ENCODE results near the gene EML1.

EML1 gene

GRCh38 chr14:99841436-99842071 lies 48.3 kb downstream of the EML1 start:
- no peak for DNase-seq (ENCODE audit: extremely low spot score)
- POLR2A ChIA-PET = interaction anchor here (0.6 kb wide), 1 partner anchor 9 kb away, joined by 3 read pairs; no protein-coding TSS in a partner anchor
- CTCF ChIA-PET = no interaction called here
- TF ChIP-seq TARDBP (IDR thresholded peaks at IDR 0.05) (no peak), FOXA1 (IDR thresholded peaks at IDR 0.05) (no peak), ZNF384 (IDR thresholded peaks at IDR 0.05) (no peak), L3MBTL2 (conservative IDR thresholded peaks at IDR 0.05) (no peak), CTBP1 (IDR thresholded peaks at IDR 0.05; ENCODE audit: borderline replicate concordance) (no peak), FOXM1 (IDR thresholded peaks at IDR 0.05; ENCODE audit: borderline replicate concordance) (no peak), PKNOX1 (IDR thresholded peaks at IDR 0.05) (no peak), SUZ12 (IDR thresholded peaks at IDR 0.05) (no peak), LEF1 (IDR thresholded peaks at IDR 0.05; ENCODE audit: borderline replicate concordance) (no peak), ELF4 (IDR thresholded peaks at IDR 0.05) (no peak), SP1 (IDR thresholded peaks at IDR 0.05) (no peak), NFRKB (IDR thresholded peaks at IDR 0.05) (no peak), ARNT (IDR thresholded peaks at IDR 0.05) (no peak), HDGF (IDR thresholded peaks at IDR 0.05; ENCODE audit: borderline replicate concordance) (no peak), BHLHE40 (IDR thresholded peaks at IDR 0.05; ENCODE audit: borderline replicate concordance) (no peak), FOXK2 (IDR thresholded peaks at IDR 0.05) (no peak)

GRCh38 chr14:99842141-99842540 lies 48.9 kb downstream of the EML1 start:
- TF ChIP-seq PKNOX1 (IDR thresholded peaks at IDR 0.05) = no peak
- TF ChIP-seq L3MBTL2 (conservative IDR thresholded peaks at IDR 0.05) = no peak
- no peak for TF ChIP-seq SP1 (IDR thresholded peaks at IDR 0.05)
- TF ChIP-seq LEF1 (IDR thresholded peaks at IDR 0.05; ENCODE audit: borderline replicate concordance) = no peak
- TF ChIP-seq ELF4 (IDR thresholded peaks at IDR 0.05) = no peak
- no peak for TF ChIP-seq TARDBP (IDR thresholded peaks at IDR 0.05)
- TF ChIP-seq FOXA1 (IDR thresholded peaks at IDR 0.05) = no peak
- TF ChIP-seq FOXK2 (IDR thresholded peaks at IDR 0.05) = no peak
- TF ChIP-seq HDGF (IDR thresholded peaks at IDR 0.05; ENCODE audit: borderline replicate concordance) = no peak
- CTCF ChIA-PET = no interaction called here
- POLR2A ChIA-PET = interaction anchor here (0.6 kb wide), 1 partner anchor 10 kb away, joined by 3 read pairs; no protein-coding TSS in a partner anchor
- DNase-seq (ENCODE audit: extremely low spot score) = no peak

GRCh38 chr14:99846808-99847207 lies 53.6 kb downstream of the EML1 start:
- ChIA-PET CTCF (no interaction called here), POLR2A (no interaction called here)
- no peak for DNase-seq (ENCODE audit: extremely low spot score)
- TF ChIP-seq CTBP1 (IDR thresholded peaks at IDR 0.05; ENCODE audit: borderline replicate concordance) (no peak), ELF4 (IDR thresholded peaks at IDR 0.05) (no peak), PKNOX1 (IDR thresholded peaks at IDR 0.05) (no peak), LEF1 (IDR thresholded peaks at IDR 0.05; ENCODE audit: borderline replicate concordance) (no peak), ARNT (IDR thresholded peaks at IDR 0.05) (no peak), SUZ12 (IDR thresholded peaks at IDR 0.05) (no peak), TARDBP (IDR thresholded peaks at IDR 0.05) (no peak), NFRKB (IDR thresholded peaks at IDR 0.05) (no peak)

GRCh38 chr14:99850709-99851108 lies 57.5 kb downstream of the EML1 start:
- TF ChIP-seq ARNT (IDR thresholded peaks at IDR 0.05) = no peak
- 0 out of 2 replicates have a peak, but pooled peaks have one; percentile 7 for TF ChIP-seq PKNOX1 (IDR thresholded peaks at IDR 0.05)
- DNase-seq (ENCODE audit: extremely low spot score) = no peak
- POLR2A ChIA-PET = no interaction called here
- CTCF ChIA-PET = interaction anchor here (0.8 kb wide), 1 partner anchor 103 kb away, joined by 3 read pairs; no protein-coding TSS in a partner anchor

- ChIA-PET POLR2A (no interaction called here), CTCF (no interaction called here)
- no peak for DNase-seq (ENCODE audit: extremely low spot score)
- no peak for TF ChIP-seq SP1 (IDR thresholded peaks at IDR 0.05)
- no peak for TF ChIP-seq ARNT (IDR thresholded peaks at IDR 0.05)
- TF ChIP-seq ELF4 (IDR thresholded peaks at IDR 0.05) = no peak
These were observed 59.4 kb downstream of the EML1 start for GRCh38 chr14:99852578-99852977.

GRCh38 chr14:99853206-99853605 lies 60.0 kb downstream of the EML1 start:
- no peak for TF ChIP-seq ELF4 (IDR thresholded peaks at IDR 0.05)
- no peak for TF ChIP-seq HDGF (IDR thresholded peaks at IDR 0.05; ENCODE audit: borderline replicate concordance)
- no peak for TF ChIP-seq FOXK2 (IDR thresholded peaks at IDR 0.05)
- no peak for TF ChIP-seq NFRKB (IDR thresholded peaks at IDR 0.05)
- TF ChIP-seq ARNT (IDR thresholded peaks at IDR 0.05) = no peak
- TF ChIP-seq L3MBTL2 (conservative IDR thresholded peaks at IDR 0.05) = no peak
- ChIA-PET POLR2A (no interaction called here), CTCF (no interaction called here)
- no peak for DNase-seq (ENCODE audit: extremely low spot score)

GRCh38 chr14:99854831-99855230 lies 61.6 kb downstream of the EML1 start:
- DNase-seq (ENCODE audit: extremely low spot score) = no peak
- no peak for TF ChIP-seq CTBP1 (IDR thresholded peaks at IDR 0.05; ENCODE audit: borderline replicate concordance)
- no peak for TF ChIP-seq FOXM1 (IDR thresholded peaks at IDR 0.05; ENCODE audit: borderline replicate concordance)
- no peak for TF ChIP-seq SUZ12 (IDR thresholded peaks at IDR 0.05)
- TF ChIP-seq HDGF (IDR thresholded peaks at IDR 0.05; ENCODE audit: borderline replicate concordance) = no peak
- TF ChIP-seq ELF4 (IDR thresholded peaks at IDR 0.05) = no peak
- TF ChIP-seq BHLHE40 (IDR thresholded peaks at IDR 0.05; ENCODE audit: borderline replicate concordance) = no peak
- no peak for TF ChIP-seq PKNOX1 (IDR thresholded peaks at IDR 0.05)
- no peak for TF ChIP-seq LEF1 (IDR thresholded peaks at IDR 0.05; ENCODE audit: borderline replicate concordance)
- no peak for TF ChIP-seq SP1 (IDR thresholded peaks at IDR 0.05)
- no peak for TF ChIP-seq FOXA1 (IDR thresholded peaks at IDR 0.05)
- no peak for TF ChIP-seq ARNT (IDR thresholded peaks at IDR 0.05)
- no peak for TF ChIP-seq ZNF384 (IDR thresholded peaks at IDR 0.05)
- TF ChIP-seq NFRKB (IDR thresholded peaks at IDR 0.05) = no peak
- no peak for TF ChIP-seq L3MBTL2 (conservative IDR thresholded peaks at IDR 0.05)
- TF ChIP-seq FOXK2 (IDR thresholded peaks at IDR 0.05) = no peak
- no peak for TF ChIP-seq TARDBP (IDR thresholded peaks at IDR 0.05)
- ChIA-PET CTCF (no interaction called here), POLR2A (no interaction called here)

All from HEK293T (cell line).